Measurements from ENCODE around the gene CAMSAP1. TPM values are rescaled to one million over a fixed set of nuclear protein-coding genes. Genes with fewer than 3 reads are reported as not detected.
A peak's percentile ranks its signal among the peaks of the same experiment; 100 is the strongest.
"Not testable (repeated sequence)": the region's sequence is repeated elsewhere in the genome, so short reads cannot be mapped to it uniquely, and the experiment has no call there.

CAMSAP1 gene
- total RNA-seq, 1 experiment from 2014 or later = 24.8 TPM

DNA sequence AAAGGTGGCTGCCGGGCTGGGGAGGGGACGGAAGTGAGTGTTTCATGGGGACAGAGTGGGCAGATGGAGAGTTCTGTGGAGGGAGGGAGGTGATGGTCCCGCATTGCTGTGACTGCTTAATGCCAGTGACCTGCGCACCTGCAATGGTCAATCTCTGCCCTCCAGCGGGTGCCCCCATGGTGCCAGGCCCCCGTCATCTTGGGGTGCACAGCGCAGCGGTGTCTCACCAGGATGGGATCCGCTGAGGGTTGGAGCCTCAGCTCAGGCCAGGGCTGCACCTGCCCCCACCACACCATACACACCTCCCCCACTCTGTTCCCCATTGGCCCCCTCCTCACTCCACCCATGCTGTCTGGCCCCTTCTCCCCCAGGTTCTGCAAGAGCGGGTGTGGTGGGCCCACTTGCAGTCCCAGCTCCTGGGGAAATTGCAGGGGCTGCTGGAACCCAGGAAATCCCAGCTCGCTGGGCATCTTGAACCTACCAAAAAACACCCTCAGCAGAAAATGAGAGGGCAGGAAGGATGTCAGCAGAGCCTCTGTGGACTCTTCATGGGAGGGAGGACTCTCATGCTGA, 12.1 kb upstream of the CAMSAP1 start:
- intact Hi-C loops (cut with micrococcal nuclease; ENCODE audit: unreplicated experiment) = no loop called here
- H3K27me3 ChIP-seq (ENCODE audit: control insufficient read depth, insufficient read depth, low read length) = no peaks in the 10 kb centered on the region
- no TSS peak for BruUV-seq (replicated peaks)
- H3K4me1 ChIP-seq (ENCODE audit: control insufficient read depth, insufficient read depth, low read length) = no peaks in the 10 kb centered on the region
- no peak overlapping the region for H3K4me3 ChIP-seq (ENCODE audit: low read depth in 2 of 2, low read length in 2 of 2)
- H3K27ac ChIP-seq (ENCODE audit: low read length) = no peak overlapping the region
- ATAC-seq = peak; percentile 20; the same call in 1 of the 2 replicates
- POLR2A ChIA-PET = no interaction called here
- H3K9me3 ChIP-seq (ENCODE audit: control insufficient read depth, insufficient read depth, low read depth, low read length) = peaks cover 18% of the 10 kb centered on the region; the same call in 1 of the 2 replicates
- DNase-seq (ENCODE audit: low read depth, low spot score) = no peak
- TF ChIP-seq, protein P1, sequence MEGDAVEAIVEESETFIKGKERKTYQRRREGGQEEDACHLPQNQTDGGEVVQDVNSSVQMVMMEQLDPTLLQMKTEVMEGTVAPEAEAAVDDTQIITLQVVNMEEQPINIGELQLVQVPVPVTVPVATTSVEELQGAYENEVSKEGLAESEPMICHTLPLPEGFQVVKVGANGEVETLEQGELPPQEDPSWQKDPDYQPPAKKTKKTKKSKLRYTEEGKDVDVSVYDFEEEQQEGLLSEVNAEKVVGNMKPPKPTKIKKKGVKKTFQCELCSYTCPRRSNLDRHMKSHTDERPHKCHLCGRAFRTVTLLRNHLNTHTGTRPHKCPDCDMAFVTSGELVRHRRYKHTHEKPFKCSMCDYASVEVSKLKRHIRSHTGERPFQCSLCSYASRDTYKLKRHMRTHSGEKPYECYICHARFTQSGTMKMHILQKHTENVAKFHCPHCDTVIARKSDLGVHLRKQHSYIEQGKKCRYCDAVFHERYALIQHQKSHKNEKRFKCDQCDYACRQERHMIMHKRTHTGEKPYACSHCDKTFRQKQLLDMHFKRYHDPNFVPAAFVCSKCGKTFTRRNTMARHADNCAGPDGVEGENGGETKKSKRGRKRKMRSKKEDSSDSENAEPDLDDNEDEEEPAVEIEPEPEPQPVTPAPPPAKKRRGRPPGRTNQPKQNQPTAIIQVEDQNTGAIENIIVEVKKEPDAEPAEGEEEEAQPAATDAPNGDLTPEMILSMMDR (IDR thresholded peaks at IDR 0.05) = no peak
- TF ChIP-seq, protein P2, sequence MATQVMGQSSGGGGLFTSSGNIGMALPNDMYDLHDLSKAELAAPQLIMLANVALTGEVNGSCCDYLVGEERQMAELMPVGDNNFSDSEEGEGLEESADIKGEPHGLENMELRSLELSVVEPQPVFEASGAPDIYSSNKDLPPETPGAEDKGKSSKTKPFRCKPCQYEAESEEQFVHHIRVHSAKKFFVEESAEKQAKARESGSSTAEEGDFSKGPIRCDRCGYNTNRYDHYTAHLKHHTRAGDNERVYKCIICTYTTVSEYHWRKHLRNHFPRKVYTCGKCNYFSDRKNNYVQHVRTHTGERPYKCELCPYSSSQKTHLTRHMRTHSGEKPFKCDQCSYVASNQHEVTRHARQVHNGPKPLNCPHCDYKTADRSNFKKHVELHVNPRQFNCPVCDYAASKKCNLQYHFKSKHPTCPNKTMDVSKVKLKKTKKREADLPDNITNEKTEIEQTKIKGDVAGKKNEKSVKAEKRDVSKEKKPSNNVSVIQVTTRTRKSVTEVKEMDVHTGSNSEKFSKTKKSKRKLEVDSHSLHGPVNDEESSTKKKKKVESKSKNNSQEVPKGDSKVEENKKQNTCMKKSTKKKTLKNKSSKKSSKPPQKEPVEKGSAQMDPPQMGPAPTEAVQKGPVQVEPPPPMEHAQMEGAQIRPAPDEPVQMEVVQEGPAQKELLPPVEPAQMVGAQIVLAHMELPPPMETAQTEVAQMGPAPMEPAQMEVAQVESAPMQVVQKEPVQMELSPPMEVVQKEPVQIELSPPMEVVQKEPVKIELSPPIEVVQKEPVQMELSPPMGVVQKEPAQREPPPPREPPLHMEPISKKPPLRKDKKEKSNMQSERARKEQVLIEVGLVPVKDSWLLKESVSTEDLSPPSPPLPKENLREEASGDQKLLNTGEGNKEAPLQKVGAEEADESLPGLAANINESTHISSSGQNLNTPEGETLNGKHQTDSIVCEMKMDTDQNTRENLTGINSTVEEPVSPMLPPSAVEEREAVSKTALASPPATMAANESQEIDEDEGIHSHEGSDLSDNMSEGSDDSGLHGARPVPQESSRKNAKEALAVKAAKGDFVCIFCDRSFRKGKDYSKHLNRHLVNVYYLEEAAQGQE (IDR thresholded peaks at IDR 0.05; ENCODE audit: insufficient read depth in 1 of 2, low read depth in 2 of 2, low read length in 1 of 2) = no peak
- no peak; the same call in 1 of the 2 replicates for TF ChIP-seq POLR2AphosphoS5 (IDR thresholded peaks at IDR 0.05; ENCODE audit: low read depth, low read length)
- TF ChIP-seq SIN3A (IDR thresholded peaks at IDR 0.05; ENCODE audit: borderline replicate concordance, insufficient read depth, low read depth, low read length) = no peak
- in situ Hi-C loops (cut with HindIII; ENCODE audit: low pct_unique_long_range_greater_than_20kb, low sequenced_read_pairs) = no loop called here
- H3K36me3 ChIP-seq (ENCODE audit: control insufficient read depth, insufficient read depth, low read length) = no peaks in the 10 kb centered on the region
- CTCF ChIA-PET = no interaction called here

DNA sequence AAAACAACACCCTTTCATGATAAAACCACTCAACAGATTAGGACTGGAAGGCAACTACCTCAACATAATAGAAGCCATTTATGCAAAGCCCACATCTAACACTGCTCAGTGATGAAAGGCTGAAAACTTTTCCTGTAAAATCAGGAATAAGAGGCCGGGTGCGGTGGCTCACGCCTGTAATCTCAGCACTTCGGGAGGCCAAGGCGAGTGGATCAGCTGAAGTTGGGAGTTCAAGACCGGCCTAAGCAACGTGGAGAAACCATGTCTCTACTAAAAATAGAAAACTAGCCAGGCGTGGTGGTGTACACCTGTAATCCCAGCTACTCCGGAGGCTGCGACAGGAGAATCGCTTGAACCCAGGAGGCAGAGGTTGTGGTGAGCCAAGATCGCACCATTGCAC, 8.9 kb upstream of the CAMSAP1 start:
- H3K36me3 ChIP-seq (ENCODE audit: control insufficient read depth, insufficient read depth, low read length); BruUV-seq (replicated peaks): not testable (repeated sequence)

DNA sequence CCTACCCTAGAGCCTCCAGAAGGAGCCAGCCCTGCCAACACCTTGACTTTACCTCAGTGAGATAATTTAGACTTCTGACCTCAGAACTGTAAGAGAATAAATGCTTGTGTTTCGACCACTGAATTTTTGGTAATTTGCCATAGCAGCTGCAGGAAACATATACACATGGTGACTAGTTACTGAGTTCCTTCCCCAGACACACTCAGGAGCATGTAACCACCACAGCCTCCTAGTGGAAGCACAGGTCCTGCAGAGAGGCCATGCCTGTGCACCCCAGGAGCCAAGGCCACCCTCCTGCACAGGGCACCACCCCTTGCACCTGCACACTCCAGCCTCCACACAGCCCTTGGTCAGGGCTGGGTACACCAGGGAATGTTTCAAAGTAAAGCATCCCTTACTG, 7.6 kb upstream of the CAMSAP1 start:
- no peak for DNase-seq (ENCODE audit: low read depth, low spot score)
- in situ Hi-C loops (cut with HindIII; ENCODE audit: low pct_unique_long_range_greater_than_20kb, low sequenced_read_pairs) (no loop called here), intact Hi-C loops (cut with micrococcal nuclease; ENCODE audit: unreplicated experiment) (no loop called here)
- POLR2A ChIA-PET = no interaction called here
- CTCF ChIA-PET = no interaction called here
- Histone ChIP-seq H3K36me3 (ENCODE audit: control insufficient read depth, insufficient read depth, low read length) (no peaks in the 10 kb centered on the region), H3K27me3 (ENCODE audit: control insufficient read depth, insufficient read depth, low read length) (no peaks in the 10 kb centered on the region), H3K9me3 (ENCODE audit: control insufficient read depth, insufficient read depth, low read depth, low read length) (peaks cover 32% of the 10 kb centered on the region; the same call in 1 of the 2 replicates), H3K27ac (ENCODE audit: low read length) (no peak overlapping the region), H3K4me1 (ENCODE audit: control insufficient read depth, insufficient read depth, low read length) (no peaks in the 10 kb centered on the region), H3K4me3 (ENCODE audit: low read depth in 2 of 2, low read length in 2 of 2) (no peak overlapping the region)
- no peak for ATAC-seq
- TF ChIP-seq, protein P2 (IDR thresholded peaks at IDR 0.05; ENCODE audit: insufficient read depth in 1 of 2, low read depth in 2 of 2, low read length in 1 of 2) = no peak
- no peak for TF ChIP-seq SIN3A (IDR thresholded peaks at IDR 0.05; ENCODE audit: borderline replicate concordance, insufficient read depth, low read depth, low read length)
- TF ChIP-seq, protein P1 (IDR thresholded peaks at IDR 0.05) = no peak
- no TSS peak for BruUV-seq (replicated peaks)

More for the DNA sequence above, 8.9 kb upstream of the CAMSAP1 start:
- H3K4me1 ChIP-seq (ENCODE audit: control insufficient read depth, insufficient read depth, low read length); in situ Hi-C loops (cut with HindIII; ENCODE audit: low pct_unique_long_range_greater_than_20kb, low sequenced_read_pairs); intact Hi-C loops (cut with micrococcal nuclease; ENCODE audit: unreplicated experiment); H3K27ac ChIP-seq (ENCODE audit: low read length); DNase-seq (ENCODE audit: low read depth, low spot score); H3K4me3 ChIP-seq (ENCODE audit: low read depth in 2 of 2, low read length in 2 of 2); POLR2A ChIA-PET; ATAC-seq; CTCF ChIA-PET; H3K27me3 ChIP-seq (ENCODE audit: control insufficient read depth, insufficient read depth, low read length): not testable (repeated sequence)
- H3K9me3 ChIP-seq (ENCODE audit: control insufficient read depth, insufficient read depth, low read depth, low read length) = peaks cover 29% of the 10 kb centered on the region; the same call in 1 of the 2 replicates

DNA sequence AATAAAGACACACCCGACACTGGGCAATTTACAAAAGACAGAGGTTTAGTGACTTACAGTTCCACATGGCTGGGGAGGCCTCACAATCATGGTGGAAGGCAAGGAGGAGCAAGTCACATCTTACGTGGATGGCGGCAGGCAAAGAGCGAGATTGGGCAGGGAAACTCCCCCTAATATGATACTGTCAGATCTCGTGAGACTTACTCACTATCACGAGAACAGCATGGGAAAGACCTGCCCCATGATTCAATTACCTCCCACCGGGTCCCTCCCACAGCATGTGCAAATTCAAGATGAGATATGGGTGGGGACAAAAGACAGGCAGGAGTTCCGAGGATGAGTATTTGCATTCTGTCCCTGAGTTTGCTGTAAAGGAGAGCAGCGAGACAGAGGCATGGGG, 3.9 kb upstream of the CAMSAP1 start:
- H3K4me3 ChIP-seq (ENCODE audit: low read depth in 2 of 2, low read length in 2 of 2); DNase-seq (ENCODE audit: low read depth, low spot score); H3K36me3 ChIP-seq (ENCODE audit: control insufficient read depth, insufficient read depth, low read length); ATAC-seq; intact Hi-C loops (cut with micrococcal nuclease; ENCODE audit: unreplicated experiment); BruUV-seq (replicated peaks); POLR2A ChIA-PET; in situ Hi-C loops (cut with HindIII; ENCODE audit: low pct_unique_long_range_greater_than_20kb, low sequenced_read_pairs); H3K27me3 ChIP-seq (ENCODE audit: control insufficient read depth, insufficient read depth, low read length); H3K4me1 ChIP-seq (ENCODE audit: control insufficient read depth, insufficient read depth, low read length); H3K27ac ChIP-seq (ENCODE audit: low read length): not testable (repeated sequence)
- peaks cover 23% of the 10 kb centered on the region; the same call in 1 of the 2 replicates for H3K9me3 ChIP-seq (ENCODE audit: control insufficient read depth, insufficient read depth, low read depth, low read length)
- CTCF ChIA-PET = interaction anchor here (0.6 kb wide), 1 partner anchor 91 kb away, joined by 4 read pairs; no protein-coding TSS in a partner anchor
